HG02885 (cell line): ENCODE results near the gene CMIP.

Experiments used
- ATAC-seq: cut with Tn5 transposase; IDR thresholded peaks from one replicate; pipeline ENCODE4 v1.9.1; 2021; ENCODE audit warnings: mild to moderate bottlenecking; ENCODE audit not compliant: unreplicated experiment, poor library complexity

The CMIP gene

DNA sequence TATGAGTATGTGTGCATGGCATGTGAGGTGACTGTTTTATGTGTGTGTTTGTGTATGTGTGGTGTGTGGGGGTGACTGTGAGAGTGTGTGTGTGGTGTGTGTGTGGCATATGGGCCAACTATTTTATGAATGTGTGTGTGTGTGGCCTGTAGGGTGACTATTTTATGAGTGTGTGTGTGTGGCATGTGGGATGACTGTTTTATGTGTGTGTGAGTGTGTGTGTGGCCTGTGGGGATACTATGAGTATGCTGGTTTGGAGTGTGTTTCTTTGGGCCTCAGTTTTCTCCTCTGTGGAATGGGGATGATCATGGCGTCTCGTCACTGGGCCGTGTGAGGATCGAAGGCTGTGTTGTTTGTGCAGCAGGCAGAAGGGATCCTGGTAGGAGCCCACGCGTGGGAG is 182.4 kb downstream of the CMIP start:
- ATAC-seq = no peak

DNA sequence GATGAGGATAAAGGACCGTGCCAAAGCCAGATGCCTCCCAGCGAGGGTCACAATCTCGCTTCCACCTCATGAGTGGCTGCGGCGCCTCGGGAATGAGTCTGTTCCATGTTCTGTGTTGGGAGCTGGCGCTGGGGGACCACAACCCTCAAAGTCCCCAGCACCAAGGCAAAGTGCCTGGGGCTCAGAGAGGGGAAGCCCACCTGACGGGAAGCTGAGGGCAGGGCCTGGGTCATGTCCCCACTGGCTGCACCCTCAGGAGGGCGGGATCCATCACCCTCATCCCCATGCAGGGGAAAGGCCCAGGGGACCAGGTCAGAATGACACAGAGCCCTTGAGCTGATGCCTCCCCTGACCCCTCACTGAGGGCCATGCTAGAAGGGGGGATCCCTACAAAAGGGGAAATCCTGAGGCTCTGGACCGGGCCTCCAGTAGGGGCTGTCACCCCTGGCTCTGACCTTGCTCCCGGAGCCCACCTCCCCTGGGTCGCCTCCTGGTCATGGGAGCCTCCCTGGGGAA is 183.2 kb downstream of the CMIP start:
- no peak for ATAC-seq

DNA sequence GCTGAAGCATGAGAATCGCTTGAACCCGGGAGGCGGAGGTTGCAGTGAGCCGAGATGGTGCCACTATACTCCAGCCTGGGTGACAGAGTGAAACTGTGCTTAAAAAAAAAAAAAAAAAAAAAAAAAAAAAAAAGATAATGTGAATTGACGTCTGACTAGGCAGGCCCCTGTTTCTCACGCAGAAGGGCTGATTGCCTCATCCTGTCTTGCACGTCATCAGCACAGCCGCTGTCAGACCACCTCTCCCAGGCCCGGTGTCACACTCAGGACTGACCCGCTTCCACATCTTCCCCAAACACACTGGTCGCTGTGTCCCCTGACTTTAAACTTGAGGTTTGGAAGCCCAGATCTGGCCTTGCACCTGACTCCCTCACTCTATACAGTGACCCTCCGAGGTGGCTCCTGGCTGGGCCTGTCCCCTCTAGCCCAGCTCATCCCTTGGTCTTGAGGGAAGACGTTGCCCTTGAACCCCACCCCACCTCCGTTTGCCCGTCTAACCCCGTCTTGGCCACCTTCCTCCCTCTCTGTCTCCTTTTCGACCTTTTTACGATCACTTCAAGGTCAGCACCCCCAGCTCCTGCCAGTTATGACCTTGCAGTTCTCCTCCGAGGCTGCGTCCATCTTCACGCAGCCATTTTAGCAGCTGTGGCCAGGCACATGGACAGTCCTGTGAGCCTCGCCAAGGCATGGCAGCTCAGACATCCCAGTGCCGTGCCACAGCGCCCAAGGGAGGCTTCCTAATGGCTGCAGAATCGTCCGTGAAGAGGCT is 184.6 kb downstream of the CMIP start:
- no peak for ATAC-seq

DNA sequence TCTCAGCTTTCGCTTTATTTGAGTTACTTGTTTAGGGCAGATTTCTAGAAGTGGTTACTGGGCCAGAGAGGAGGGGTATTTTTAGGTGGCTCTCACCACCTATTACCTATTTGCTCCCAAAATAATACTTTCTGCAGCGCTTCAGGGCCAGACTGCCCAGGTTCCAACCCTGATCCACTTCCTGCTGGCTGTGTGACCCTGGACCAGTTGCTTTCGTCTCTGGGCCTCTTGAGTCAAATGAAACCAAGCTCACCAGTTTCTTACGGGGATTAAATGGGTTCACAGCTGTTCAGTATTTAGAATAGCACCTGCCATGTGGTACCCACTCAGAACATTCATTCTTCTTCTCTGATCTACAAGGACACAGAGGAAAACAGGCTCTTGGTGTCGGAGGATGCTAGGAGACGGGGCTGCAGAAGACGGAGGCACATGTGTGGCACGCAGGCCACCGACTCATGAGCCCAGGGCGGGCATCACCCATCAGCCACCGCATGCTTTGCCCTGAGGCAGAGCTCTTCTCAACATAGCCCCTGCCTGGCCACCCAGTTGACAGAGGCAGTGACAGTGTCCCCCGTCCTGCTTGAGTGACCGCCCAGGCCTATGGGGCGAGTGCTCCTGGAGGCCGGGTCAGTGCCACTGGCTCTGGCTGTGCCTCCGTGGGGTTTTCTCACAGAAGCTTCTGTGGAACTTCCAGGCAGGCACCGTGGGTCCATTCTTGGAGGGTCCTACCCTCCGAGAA is 185.5 kb downstream of the CMIP start:
- ATAC-seq = no peak

GRCh38 chr16:81630635-81631031 is 186.0 kb downstream of the CMIP start:
- no peak for ATAC-seq

GRCh38 chr16:81632392-81633146 is 188.0 kb downstream of the CMIP start:
- no peak for ATAC-seq

DNA sequence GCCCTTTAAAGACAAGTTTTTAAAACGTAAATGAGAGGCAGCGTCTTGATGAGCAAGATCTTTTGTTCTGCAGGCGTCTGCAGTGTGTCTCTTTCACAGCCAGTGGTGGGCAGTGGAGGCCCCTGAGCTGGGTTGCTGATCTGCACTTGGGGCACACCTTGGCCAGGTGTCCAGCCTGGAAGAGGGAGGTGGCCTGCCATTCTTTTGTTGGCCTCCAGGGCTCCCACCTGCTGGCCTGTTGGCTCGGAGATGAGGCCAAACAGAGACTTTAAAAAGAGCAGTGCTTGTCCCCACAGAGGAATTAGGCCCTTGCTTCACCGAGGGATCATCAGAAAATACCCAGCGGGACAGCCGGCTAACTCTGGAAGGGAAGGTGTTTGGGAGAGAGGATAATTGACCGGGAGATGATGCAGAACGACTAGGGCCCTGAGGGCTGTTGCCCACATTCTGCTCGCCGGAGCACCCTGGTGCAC is 188.6 kb downstream of the CMIP start:
- no peak for ATAC-seq

DNA sequence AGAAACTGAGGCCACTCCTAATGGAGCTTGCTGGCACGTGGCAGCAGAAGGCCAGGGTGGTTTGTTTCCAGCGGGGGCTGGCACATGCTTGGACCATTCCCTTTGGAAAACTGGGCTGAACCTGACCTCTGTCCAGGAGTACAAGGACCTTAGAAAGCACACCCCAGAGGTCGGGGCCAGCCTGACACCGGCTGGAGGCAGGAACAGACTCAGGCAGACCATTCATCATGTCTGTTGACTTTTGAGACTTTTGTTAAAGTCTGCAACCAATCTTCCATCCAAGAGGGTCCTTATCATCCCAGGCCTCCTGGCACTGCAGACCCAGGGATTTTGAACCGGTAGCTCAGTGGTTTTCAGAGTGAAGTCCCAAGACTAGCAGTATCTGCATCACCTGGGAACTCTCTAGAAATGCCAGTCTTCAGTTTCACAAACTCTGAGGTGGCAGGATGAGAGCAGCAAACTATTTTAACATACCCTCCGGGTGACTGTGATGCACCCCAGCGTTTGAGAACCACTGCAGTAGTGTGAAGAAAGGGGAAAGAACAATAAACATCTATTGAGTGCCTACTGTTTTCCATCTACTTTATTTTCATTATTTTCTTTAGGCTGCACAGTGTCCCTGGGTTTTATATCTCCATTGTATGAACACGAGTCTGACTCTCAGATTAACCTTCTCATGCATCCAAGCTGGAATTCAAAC is 189.2 kb downstream of the CMIP start:
- ATAC-seq = no peak

DNA sequence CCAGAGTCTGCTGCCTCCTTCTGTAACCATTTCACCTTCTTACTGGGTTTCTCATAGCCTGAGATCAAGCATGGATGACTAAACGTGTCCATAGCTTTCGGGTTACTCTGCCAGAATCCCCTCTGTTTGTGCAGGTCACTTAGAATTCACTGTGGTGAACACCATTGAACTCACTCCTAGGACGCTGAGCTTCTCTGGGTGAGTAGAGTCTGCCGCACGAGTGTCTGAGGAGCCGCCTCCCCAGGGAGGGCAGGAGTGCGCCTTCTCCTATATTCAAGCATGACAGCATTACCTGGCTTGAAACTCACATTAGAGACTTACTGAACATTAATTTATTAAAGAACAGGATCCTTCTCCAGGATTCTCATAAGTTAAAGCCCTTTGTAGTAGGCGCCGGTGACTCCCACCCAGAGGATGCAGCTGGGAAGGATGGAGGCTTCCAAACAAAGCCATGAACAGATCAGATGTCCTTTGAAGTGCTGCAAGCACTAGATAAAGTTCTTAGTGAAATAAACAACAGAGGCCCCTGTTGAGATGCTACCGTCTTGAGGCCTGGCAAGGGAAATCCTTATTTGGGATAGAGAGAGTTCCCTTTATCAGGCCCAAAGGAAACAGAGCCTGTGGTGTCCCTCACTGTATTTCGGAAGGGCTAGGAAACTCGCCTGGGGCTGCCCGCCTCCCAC is 189.9 kb downstream of the CMIP start:
- ATAC-seq = no peak

DNA sequence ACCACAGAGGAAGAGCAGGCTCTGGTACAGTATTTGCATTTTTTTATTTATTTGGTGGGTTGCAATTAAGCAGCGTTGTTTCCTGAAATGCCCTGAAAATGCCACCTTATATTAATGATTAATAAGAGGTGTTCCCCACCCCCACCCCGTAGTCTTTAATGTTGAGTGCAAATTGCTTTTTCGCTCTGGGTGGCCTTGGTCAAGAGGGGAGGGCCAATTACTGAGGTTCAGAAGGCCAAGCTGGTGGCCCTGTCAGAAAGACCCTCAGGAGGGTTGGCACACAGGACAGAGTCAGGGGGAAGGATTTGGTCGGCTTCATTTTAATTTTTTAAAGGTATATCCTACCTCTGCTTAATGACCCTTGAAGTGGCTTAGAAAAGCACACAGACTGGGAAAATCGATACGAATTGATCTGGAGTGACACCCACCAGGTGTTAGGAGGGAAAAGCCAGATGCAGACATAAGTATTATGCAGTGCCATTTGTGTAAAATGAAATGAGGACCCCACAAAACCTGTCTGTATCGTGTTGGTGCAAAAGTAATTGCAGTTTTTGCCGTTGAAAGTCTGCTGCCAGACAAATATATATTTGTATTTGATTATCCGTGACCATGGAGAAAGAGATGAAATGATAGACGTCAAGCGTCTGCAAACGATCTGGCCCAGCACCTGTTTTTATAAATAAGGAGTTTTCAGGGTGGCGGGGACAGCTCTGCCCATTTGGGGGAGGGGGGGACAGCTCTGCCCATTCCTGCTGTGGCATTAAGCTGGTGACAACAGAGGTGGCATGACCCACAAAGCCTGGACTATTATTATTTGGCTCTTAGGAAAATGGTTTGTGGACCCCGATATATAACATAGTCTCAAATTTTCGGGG is 190.7 kb downstream of the CMIP start:
- ATAC-seq = no peak

DNA sequence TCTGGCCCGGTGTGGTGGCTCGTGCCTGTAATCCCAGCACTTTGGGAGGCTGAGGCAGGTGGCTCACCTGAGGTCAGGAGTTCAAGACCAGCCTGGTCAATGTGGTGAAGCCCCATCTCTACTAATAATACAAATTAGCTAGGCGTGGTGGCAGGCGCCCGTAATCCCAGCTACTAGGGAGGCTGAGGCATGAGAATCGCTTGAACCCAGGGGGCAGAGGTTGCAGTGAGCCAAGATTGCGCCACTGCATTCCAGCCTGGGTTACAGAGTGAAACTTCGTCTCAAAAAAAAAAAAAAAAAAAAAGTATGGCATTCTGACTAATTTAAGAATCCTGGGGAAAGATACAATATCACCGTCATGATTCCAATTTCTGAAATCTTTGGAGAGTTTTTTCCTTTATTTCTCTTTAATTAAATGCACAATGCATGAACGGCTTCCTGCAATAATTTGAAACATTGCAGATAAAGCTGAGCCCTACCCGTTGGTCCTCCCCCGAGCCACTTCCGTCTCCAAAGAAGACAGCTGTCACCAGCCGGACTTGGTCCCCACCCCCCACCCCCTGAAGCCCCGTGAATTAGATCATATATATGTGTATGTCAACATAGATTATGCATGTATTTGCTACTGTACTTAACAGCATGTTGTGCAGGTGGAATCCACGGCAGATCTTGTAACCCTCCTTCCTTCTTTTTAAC is 191.8 kb downstream of the CMIP start:
- ATAC-seq = no peak

- ATAC-seq = no peak
Observed at GRCh38 chr16:81637336-81638235, 193.0 kb downstream of the CMIP start.

- ATAC-seq = no peak
Observed at GRCh38 chr16:81638286-81638945, 193.8 kb downstream of the CMIP start.

DNA sequence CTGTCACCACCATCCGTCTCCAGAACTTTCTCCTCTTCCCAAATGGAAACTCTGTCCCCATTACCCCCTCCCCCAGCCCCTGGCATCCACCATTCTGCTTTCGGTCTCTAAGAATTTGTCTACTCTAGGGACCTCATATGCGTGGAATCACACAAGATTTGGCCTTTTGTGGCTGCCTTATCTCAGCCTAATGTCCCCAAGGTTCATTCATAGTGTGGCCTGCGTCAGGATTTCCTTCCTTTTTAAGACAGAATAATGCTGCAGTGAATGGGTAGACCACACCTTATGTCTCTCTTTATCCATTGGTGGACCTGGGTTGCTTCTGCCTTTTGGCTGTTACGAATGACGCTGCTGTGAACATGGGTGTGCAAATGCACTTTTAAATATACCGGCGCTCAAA is 194.7 kb downstream of the CMIP start:
- no peak for ATAC-seq

- no peak for ATAC-seq
Observed at GRCh38 chr16:81639931-81640680, 195.5 kb downstream of the CMIP start.

DNA sequence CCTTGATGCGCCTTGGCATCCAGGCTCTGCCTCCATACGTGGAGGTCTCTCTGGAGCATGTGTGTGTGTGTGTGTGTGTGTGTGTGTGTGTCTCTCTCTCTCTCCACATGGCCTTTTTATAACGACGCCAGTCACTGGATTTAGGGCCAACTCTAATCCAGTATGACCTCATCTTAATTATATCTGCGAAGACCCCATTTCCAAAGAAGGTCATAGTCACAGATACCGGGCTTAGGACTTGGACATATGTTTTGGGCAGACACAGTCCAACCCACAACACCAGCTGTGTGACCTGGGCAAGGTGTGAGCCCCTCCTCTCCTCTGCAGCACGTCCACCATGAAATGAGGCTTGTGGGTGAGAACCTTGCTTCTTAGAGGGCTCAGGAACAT is 196.1 kb downstream of the CMIP start:
- ATAC-seq = no peak
